HCT116 (cell line): ENCODE results near the gene MEIS1.

Experiments
- CEBPB ChIP-seq: IDR thresholded peaks from 2 replicates; pipeline ENCODE4 v1.6.1; 2012; ENCODE audit warnings: low read depth
- CTCF ChIP-seq, 3 experiments: fragments of 200-600 bp in 1 of 3; sonication (generic) in 1 of 3; IDR thresholded peaks in 2 of 3; conservative IDR thresholded peaks in 1 of 3; 2 replicates each; pipeline ENCODE4 v1.5.1; 2012 to 2017; ENCODE audit warnings: low read depth in 2 of 3, low read length in 2 of 3, antibody characterized with exemption in 1 of 3, borderline replicate concordance in 1 of 3, control low read depth in 1 of 3, mild to moderate bottlenecking in 1 of 3, mixed read lengths in 1 of 3, mixed run types in 1 of 3, moderate library complexity in 1 of 3; ENCODE audit not compliant: insufficient read depth in 1 of 3
- EZH2 ChIP-seq: fragments of 200-600 bp; sonication (generic); IDR thresholded peaks from 2 replicates; pipeline ENCODE4 v1.6.1; 2017; ENCODE audit warnings: antibody characterized with exemption, mixed run types
- FOSL1 ChIP-seq: IDR thresholded peaks from 2 replicates; pipeline ENCODE4 v1.6.1; 2012; ENCODE audit warnings: low read depth
- POLR2A ChIP-seq: IDR thresholded peaks from 2 replicates; pipeline ENCODE4 v1.7.0; 2011; ENCODE audit warnings: borderline replicate concordance; ENCODE audit not compliant: insufficient read depth, insufficient read length; ENCODE audit errors: extremely low read depth
- POLR2AphosphoS5 ChIP-seq: IDR thresholded peaks from 2 replicates; pipeline ENCODE4 v1.6.1; 2011; ENCODE audit warnings: mild to moderate bottlenecking, low read depth, low read length, moderate library complexity
- SIN3A ChIP-seq: IDR thresholded peaks from 2 replicates; pipeline ENCODE4 v1.6.1; 2012; ENCODE audit warnings: low read depth
- SP1 ChIP-seq: IDR thresholded peaks from 2 replicates; pipeline ENCODE4 v1.6.1; 2012; ENCODE audit warnings: low read depth
- YY1 ChIP-seq: IDR thresholded peaks from 2 replicates; pipeline ENCODE4 v1.6.1; 2011; ENCODE audit warnings: low read length, low read depth, moderate library complexity, mild to moderate bottlenecking; ENCODE audit not compliant: insufficient replicate concordance; ENCODE audit errors: extremely low read depth
- ZNF274 ChIP-seq: fragments of 200-500 bp; sonication (Bioruptor generic); IDR thresholded peaks from 2 replicates; pipeline ENCODE4 v1.6.1; 2014; ENCODE audit warnings: mild to moderate bottlenecking, low read depth, low read length, inconsistent platforms

- TF ChIP-seq POLR2A (no peak), FOSL1 (no peak), POLR2AphosphoS5 (no peak), CTCF (IDR thresholded peaks at IDR 0.05 in 2 of 3, conservative IDR thresholded peaks at IDR 0.05 in 1 of 3; ENCODE audit: borderline replicate concordance in 1 of 3, insufficient read depth in 1 of 3, low read depth in 2 of 3, low read length in 2 of 3) (no peak), EZH2 (no peak), ZNF274 (no peak), CEBPB (no peak), YY1 (no peak), SIN3A (no peak), SP1 (no peak)
Measured at GRCh38 chr2:66441581-66442320, 6.8 kb downstream of the MEIS1 start.
